GM10266 (cell line): Measurements from ENCODE around the gene SARNP.

Experiments used
- DNase-seq: peaks from one replicate; pipeline ENCODE4 v3.0.0; 2012; ENCODE audit errors: extremely low spot score
- CTCF ChIP-seq: IDR thresholded peaks from 2 replicates; pipeline ENCODE4 v1.5.1; 2012; ENCODE audit warnings: mild to moderate bottlenecking, low read depth; ENCODE audit not compliant: control insufficient read depth, insufficient read depth; ENCODE audit errors: missing control alignments

Gene SARNP

GRCh38 chr12:55712700-55713415 lies 104.7 kb downstream of the SARNP start:
- no peak for DNase-seq
- TF ChIP-seq CTCF, result no peak

- DNase-seq, result no peak
- TF ChIP-seq CTCF, result no peak
Measured at GRCh38 chr12:55711786-55712553, 105.6 kb downstream of the SARNP start.

GRCh38 chr12:55708695-55709233 lies 108.8 kb downstream of the SARNP start:
- DNase-seq, result no peak
- TF ChIP-seq CTCF, result no peak

- no peak for TF ChIP-seq CTCF
- DNase-seq, result peak; percentile 77
Measured at GRCh38 chr12:55707841-55708694, 109.5 kb downstream of the SARNP start, which contains the start of gene ITGA7. Gene ITGA7, minus strand, starts transcription at chr12:55707904. Its CDS starts 222 bp downstream, at chr12:55707682.
